GM21717 (cell line): Measurements from ENCODE around the gene SCTR.
A peak's percentile ranks its signal among the peaks of the same experiment; 100 is the strongest.

Source experiments
- ATAC-seq: cut with Tn5 transposase; IDR thresholded peaks from one replicate; pipeline ENCODE4 v1.9.1; 2021; ENCODE audit warnings: mild to moderate bottlenecking, moderate library complexity; ENCODE audit not compliant: unreplicated experiment

Gene SCTR

DNA sequence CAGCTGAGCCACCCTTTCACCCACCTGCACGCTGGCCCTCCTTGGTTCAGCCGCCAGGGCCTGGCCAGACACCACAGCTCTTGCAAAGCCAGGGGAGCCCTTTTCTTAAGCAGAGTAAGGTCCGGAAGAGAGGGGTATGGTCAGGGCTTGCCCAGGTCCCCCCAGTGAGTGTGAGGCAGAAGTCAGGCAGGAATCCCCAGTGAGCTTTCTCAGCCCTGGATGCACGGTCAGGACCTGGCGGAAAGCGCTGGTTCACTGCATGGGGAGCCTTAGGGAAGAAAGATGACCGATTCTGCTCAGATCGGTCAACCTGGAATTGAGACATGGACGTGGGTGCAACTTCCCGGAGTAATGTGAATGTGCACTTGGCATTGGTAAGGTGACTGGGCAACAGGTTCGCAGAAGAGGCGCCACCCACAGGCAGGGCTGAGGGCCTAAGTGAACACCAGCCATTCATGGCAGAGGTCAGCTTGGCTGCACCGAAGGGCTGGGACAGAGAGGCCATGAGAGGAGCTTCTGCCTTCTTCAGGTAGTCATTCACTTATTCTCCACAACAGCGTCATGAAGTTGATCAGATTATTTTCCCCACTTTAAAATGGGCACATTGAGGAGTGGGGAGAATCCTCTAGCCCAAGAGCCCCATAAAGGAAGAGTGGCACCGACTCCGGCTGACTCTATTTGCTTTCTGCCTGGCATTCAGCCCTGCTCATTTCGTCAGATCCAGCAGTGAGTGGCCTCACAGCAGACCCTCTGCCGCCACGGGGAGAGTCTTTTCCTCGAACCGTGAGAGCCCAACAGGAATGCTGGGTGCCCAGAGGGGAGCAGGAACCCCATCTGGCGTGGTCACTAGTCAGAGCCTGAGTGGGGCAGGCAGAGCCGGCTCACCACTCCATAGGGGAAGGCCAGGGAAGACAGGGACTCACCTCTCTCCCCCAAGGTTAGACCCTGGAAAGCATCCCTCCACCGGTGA lies 35.8 kb downstream of the SCTR start:
- ATAC-seq: no peak

DNA sequence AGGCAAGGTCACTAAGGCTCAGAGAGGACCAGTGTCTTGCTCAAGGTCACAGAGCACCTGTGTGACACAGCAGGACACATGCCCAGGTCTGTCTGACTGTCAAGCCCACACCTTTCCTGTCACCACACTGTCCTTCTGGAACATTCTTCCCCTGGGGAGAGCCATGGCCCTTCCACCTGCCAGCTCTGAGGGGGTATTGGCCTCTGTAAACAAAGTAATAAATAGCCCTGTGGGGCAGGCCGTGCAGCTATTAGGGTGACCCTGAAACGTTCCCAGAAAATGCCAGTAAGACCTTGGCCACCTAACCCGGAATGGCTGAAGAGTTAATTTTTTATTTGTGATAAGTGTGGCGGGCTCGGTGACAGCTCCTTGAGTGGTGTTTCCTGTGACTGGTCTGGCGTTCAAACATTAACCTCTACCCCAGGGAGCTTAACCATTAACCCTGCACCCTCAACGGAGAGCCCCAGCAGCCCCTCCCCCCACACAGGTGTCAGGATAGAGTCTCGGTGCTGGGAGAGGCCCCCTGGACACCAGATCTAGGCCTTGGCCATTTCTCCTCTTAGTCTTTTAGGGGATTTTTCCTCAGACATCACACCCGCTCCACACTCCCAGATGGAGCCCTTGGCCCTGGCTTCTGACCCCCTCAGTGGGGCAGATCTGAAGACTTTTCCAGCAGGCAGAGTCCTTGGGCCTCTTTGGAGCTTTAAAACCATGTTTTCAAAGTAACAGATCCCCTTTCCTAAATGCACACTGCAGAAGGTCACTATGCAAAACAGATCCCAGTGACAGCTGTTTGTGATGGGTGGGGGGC lies 36.6 kb downstream of the SCTR start:
- peak; percentile 53 for ATAC-seq

DNA sequence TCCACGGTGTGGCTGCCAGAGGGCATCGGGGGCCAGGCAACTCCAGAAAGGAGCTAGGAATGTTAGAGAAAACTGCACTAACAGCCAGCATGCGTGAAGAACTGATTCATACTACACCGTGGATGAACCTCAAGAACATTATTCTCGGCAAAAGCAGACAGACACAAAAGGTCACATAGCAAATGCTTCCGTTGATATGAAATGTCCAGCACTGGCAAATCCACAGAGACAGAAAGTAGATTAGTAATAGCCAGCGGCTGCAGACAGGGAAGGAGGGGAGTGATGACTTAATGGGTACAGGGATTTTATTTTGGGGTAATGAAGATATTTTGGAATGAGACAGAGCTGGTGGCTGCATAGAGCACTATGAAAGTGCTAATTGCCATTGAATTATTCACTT lies 37.4 kb downstream of the SCTR start:
- ATAC-seq: no peak

DNA sequence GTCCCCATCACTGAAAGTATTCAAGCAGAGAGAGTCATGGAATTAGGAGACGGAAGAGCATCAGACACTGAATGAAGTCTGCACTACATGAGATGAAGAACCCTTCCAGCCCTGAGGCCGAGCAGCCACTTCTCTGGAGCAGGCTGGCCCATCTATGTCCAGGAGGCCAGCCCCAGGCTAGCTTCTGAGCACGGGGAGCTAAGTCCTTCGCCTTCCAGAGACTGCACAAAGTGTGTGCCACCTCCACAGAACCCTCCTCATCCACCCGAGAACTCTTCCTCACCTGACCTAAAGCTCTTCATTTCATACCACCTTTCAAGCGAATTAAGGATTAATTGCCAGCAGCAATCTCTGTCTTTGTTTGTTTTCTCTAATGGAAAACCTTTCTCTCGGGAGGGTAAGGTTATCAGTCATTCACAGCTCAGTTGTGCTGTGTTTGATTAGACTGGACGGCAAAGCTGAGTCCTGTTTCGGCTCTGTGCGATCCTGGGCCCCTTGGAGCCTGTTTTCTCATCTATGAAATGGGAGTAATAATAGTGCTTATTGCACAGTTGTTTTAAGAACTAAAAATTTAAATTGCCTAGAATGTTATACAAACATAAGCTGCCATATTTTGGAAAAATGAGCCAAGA lies 38.0 kb downstream of the SCTR start:
- no peak for ATAC-seq

DNA sequence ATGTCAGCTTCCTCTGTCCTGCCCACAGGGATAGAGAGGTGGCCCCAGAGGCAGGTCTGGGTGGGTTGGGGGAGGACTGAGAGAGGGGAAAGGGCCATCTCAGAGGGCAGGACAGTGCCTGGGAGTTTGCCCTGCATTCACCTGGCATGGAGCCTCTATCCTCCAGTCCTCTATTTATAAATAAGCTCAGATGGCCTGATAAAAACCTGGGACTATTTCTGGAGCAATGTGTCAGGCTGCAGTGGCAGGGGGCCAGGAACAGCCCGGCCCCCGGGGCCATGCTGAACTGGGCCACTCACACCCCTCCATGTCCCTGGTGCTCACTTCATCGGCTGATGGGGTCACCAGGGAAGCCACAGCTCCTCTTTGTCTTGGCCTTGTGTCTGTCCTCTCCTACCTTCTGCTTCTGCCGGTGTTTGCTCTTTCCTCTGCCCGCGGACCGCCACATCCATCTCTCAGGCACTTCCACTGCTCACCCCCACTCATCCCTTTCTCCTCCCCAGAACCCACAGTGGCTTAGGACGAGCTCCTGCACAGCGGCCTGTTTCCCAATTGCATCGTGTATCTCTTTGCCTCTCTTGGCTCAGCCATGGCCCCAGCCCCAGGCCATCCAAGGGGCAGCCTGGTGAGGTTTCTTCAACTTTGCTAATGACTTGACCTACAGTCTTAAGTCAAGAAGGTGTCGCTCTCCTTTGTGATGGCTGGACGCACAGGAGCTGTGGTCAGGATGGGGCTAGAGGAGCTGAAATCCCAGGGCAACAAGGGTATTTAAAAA lies 38.8 kb downstream of the SCTR start:
- no peak for ATAC-seq

DNA sequence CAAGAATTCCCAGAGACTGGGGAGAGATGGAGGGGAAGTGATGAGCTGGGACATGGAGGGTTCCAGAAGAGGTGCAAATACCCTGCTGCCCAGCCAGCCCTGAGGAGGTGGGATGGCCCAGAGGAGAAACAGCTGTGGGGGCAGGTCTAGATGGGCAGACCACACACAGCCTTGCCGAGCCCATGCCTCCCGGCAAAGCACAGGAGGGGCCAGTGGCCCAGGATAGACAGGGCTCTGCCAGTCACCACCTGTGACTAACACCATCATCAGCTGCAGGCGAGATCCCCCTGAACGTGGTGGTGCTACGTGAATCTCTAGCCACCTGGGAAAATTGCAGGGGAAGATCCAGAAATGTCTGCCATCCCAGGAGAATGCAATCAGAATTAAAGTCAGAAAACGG lies 39.4 kb downstream of the SCTR start:
- no peak for ATAC-seq

DNA sequence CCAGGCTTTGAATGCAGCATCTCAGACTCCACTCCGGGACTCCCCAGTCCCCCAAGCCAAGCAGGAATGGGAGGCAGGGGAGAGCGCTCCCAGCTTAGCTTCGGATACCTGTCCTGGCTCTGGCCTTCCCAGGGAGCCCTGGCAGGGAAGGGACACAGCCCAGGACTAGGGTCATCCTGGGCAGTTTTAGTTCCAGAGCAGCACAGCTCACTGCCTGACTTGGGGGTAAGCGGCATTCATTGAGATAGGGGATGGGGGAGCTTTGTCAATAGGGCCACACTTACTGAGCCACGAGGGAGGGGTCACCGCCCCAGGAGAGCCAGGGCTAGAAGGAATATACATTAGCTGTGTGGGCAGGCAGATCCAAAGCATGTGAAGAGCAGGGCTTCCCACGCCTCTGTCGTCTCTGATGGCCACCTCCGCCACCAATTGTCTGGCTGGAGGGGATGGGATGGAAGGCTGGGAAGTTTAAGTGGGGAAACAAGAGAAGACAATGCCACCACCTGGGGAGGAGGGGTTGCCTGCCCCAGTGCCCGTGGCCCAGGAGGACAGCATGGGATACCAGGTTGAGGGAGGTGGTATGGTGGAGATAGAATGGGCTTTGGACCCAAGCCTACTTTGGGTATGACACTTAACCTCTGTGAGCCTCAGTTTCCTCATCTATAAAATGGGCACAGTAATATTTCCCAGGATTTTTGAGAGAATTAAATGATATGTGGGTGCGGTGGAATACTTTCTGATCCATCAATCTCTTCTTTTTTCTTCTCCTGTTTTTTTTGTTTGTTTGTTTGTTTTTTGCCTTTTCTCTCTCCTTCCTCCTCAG lies 40.2 kb downstream of the SCTR start:
- ATAC-seq: no peak

DNA sequence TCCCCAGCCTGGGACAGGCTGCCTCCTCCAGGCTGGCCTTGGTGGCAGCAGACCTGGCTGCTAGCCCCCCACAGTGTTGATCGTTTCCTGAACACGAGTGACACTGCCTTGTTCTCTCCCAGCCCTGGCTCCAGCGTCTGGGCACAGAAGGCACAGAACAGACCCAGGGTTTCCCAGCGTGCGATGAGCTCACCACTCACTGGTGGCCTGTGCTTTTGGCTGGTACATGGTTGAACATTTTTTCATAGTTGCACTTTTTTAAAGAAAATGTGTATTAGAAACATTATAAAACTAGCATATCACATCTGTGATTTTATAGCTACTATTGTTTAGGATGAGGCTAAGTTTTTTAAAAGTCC lies 40.9 kb downstream of the SCTR start:
- ATAC-seq: no peak

DNA sequence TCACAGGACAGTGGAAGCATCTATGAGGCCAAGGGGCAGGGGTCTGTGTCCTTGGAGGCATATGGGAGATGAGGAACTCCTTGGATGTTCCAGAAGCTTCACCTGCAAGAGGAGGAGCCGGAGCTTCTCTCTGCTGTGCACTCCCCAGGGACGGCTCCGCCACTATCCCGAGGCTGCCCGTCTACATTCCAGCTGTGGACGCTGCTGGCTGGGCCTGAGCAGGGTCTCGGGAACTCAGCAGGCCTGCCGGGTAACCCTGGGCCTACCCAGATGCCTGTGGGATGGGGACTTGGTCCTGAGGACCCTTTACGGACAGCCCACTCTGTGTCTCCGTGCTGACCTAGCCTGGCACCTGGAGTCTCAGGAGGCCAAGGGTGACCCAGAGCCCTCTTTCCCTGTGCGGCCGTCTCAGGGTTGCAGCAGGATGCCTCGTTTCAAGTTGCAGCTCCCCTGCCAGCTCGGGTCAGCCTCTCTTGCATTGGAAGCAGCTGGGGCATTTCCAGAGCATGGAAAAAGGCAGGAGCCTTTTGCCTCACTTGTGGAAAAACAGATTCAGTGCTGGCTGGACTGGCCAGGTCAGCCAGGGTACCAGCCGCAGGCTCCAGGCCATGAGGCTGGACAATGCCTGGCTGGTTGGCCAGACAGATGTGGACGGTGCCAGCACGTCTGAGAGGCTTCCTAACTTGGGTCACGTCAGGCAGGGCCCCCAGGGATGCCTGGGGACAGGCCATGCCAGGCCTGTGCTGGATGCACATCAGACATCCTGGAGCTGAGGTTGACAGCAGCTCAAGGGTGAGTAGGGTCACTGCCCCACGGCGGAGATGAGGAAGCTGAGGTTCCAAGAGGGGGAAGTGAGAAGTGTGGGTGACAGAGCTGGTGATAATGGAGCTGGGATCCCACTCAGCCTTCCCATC lies 41.5 kb downstream of the SCTR start:
- ATAC-seq: no peak

DNA sequence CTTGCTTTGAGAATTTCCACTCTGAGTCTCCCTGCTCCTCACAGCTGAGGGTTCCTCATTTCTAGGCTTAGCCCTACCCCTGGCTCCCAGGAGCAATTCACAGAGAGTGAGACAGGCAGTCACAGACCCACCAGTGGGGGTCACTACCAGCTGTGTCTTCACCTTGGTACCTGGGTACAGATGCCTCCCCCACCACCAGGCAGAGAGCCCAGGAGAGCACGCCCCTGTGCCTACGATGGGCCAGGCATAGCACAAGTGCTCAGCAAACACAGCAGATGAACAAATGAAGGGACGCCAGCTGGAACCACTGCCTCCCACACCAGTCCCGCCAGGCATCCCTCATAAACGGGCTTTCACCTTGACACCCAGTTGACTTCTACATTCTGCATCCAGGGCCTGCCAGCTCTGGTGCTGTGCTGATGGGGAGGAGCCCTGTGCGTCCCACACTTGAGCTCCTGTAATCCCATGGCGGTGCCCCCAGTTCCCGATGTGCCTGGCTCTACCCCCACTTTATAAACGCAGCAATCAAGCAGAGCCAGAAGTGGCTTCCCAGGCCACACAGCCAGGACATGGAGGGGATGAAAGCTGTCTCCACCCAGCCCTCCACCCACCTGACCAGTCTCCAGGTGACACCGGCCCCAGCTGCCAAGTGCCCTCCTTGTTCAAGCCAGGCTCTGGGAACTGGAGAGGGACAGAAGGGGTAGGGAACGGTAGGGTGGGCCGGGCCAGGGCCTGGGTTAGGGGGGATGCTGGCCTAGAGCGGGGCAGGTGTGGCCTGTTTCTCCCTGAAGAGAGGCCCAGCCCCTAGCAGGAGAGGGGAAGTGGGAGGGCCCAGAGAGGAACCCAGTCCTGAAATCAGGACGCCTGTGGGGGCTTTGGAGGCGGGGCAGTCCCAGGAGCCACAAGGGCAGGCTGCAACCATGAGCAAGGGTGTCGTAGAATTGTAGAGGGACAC lies 42.5 kb downstream of the SCTR start:
- no peak for ATAC-seq

DNA sequence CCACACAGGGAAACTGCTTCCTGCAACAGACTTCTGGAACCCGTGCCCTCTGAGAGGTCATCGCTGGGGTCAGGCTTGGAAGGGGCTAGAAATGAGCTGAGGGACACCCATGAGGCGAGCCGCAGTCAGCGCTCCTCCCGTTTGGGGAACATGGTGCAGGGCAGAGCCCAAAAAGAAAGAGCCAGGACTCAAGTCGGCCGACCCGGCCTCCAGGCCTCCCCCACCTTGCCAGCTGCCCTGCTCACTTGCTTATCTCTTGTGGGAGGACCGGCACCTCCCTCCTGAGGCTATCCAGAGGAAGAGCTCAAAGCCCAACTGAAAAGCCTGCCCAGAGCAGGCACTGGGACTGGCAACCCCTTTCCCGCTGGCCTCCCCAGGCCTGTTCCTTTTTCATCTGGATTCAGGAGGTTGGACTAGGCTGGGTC lies 43.6 kb downstream of the SCTR start:
- ATAC-seq: no peak

DNA sequence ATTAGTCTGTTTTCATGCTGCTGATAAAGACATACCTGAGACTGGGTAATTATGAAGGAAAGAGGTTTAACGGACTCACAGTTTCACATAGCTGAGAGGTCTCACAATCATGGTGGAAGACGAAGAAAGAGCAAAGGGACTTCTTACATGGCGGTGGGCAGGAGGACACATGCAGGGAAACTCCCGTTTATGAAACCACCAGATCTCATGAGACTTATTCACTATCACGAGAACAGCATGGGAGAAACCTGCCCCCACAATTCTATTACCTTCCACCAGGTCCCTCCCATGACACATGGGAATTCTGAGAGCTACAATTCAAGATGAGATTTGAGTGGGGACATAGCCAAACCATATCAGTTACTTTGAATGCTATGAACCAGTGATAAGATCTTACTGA lies 44.1 kb downstream of the SCTR start:
- ATAC-seq: no peak

DNA sequence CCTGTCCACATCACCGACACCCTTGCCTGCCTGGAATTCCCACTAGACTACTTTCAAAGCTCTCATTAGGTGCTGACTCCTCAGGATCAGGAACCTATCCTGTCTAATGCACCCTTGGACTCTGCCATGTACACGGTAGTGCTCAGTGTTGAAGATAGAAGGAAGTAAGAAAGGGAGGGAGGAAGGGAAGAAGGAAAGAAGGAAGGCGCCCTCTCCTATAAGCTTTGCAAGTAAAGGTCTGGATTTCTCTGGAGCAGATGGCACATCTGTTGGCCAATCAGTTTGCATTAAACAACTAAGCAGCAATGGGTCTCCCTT lies 45.3 kb downstream of the SCTR start:
- no peak for ATAC-seq

DNA sequence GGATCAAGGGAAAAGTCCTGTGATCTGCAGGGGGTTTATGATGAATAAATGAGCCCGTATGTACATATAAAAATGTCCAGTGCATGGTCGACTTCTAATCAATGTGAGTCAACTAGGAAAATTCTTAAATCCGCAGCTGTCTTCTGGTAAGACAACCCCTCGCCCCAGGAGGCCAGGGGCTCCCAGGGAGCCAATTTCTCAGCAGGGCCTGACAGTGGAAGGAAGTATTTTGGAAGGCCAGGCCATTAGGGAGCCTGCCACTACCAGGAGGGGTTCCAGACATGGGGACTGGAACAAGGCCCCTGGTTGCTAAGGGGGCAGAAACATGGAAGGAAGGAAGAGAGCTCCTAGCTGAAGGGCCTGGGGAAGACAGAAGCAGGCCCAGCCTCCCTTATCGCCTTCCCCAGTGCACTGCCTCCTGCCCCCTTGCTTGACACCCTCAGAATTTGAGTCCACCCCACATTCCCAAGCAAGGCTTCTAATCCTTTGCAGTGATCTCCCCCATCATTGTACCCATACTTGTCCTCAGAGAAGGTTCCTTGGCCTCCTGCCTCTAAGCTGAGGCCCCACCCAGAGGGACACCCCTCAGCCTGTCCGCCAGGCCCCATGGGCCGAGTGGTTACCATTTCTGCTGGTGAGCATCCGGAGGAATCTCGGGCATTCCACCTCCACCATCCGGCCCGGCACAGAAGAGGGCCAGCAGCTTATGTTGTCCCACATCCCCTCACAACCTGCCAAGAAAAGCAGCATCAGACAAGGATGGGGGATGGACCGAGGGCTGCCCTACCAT lies 45.9 kb downstream of the SCTR start:
- no peak for ATAC-seq

DNA sequence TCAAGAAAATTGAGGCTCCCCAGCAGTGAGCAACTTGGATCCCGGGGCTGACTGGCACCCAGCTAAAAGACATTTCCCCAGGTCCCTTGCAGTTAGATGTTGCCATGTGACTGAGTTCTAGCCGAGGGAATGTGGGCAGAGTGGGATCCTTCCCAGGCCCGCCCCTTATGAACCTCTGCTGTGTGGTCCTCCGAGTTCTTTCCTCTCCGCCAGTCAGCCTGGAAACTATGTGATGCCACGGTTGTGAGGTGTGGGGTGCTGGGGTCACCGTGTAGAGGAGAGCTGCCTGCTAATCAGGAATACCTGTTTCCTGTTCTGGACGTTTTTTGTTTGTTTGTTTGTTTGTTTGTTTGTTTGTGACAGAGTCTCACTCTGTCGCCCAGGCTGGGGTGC lies 47.2 kb downstream of the SCTR start:
- ATAC-seq: no peak

DNA sequence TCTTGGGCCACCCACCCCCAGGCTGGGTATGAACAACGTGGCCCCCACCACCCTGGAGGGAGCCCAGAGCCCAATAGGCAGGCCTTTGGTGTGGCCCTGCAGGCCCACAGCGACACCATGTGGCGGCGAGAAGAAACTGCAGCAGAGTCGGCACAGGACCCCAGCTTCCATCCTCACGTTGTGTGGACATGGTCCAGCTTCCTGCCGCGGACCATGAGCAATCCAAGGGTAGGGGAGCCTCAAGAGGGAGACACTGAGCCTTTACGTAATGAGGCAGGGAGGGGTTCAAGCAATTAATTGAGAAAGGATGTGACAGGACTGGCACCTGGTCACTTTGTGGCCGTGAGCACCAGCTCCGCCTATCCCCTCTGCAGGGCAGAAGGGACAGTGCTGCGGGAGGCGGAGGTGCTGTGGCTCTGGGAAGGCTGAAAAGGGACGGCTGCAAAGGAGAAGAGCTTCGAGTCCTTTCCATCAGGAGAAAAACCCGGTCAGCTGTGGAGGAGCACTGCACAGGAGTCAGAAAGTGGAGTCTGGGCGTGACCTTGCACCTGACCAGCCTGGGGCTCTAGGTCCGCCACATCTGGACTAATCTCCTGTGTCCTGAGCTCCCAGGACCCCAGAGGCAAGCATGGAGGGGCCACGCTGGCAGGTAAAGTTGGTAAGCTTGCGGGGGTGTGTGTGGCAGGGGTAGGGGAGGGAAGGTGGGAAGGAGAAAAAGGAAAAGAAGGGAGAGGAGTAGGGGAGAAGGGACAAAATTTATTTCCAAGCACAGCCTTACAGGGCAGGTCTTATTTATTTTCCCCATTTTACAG lies 47.8 kb downstream of the SCTR start:
- ATAC-seq: no peak
